Peyer's patch (tissue), 4 donors: ENCODE measurements around the gene KCNMA1. TPM values are rescaled to one million over a fixed set of nuclear protein-coding genes. Genes with fewer than 3 reads are reported as not detected.
A peak's percentile ranks its signal among the peaks of the same experiment; 100 is the strongest.

Experiments used
- DNase-seq, 3 donors: peaks; one replicate each; pipeline ENCODE4 v3.0.0-alpha.2; 2017 to 2019
- H3K27ac ChIP-seq, 4 donors: fragments of 200-600 bp; sonication (generic); one replicate each; pipeline ENCODE4 v1.5.1; 2016 to 2019
- H3K27me3 ChIP-seq, 2 donors: fragments of 200-600 bp; sonication (generic); one replicate each; pipeline ENCODE4 v1.5.1; 2019
- H3K36me3 ChIP-seq, 3 donors: fragments of 200-600 bp; sonication (generic); one replicate each; pipeline ENCODE4 v1.5.1; 2016 to 2019
- H3K4me1 ChIP-seq, 4 donors: fragments of 200-600 bp; sonication (generic); one replicate each; pipeline ENCODE4 v1.5.1; 2016 to 2019
- H3K4me3 ChIP-seq, 4 donors: fragments of 200-600 bp; sonication (generic); 1 replicate in 3 of 4; 2 replicates in 1 of 4; pipeline ENCODE4 v1.5.1; 2016 to 2019; ENCODE audit warnings: mild to moderate bottlenecking in 1 of 4
- H3K9me3 ChIP-seq, 4 donors: fragments of 200-600 bp; sonication (generic); one replicate each; pipeline ENCODE4 v1.5.1; 2016 to 2019; ENCODE audit warnings: mild to moderate bottlenecking in 1 of 4
- CTCF ChIP-seq, 6 experiments: fragments of 450-650 bp in 4 of 6; fragments of 200-600 bp in 2 of 6; sonication (generic) in 1 of 6; IDR thresholded peaks; one replicate each; pipeline ENCODE4 v1.5.1; 2017 to 2019; ENCODE audit warnings: antibody characterized with exemption in 6 of 6, mild to moderate bottlenecking in 3 of 6, moderate library complexity in 1 of 6
- POLR2A ChIP-seq, 2 donors: fragments of 450-650 bp; IDR thresholded peaks; one replicate each; pipeline ENCODE4 v1.5.1; 2017; ENCODE audit warnings: antibody characterized with exemption in 2 of 2, mild to moderate bottlenecking in 2 of 2, moderate library complexity in 2 of 2
- total RNA-seq, 4 donors: library from RNA; depleted of rRNA; stranded (reverse); fragments of >200 nt; gene quantifications; one replicate each; pipeline ENCODE4 v1.1.0, GENCODE V29; 2016

The KCNMA1 gene
- total RNA-seq, 4 donors from 2014 or later, result 17.8 to 29.1 (median 23.9) TPM

DNA sequence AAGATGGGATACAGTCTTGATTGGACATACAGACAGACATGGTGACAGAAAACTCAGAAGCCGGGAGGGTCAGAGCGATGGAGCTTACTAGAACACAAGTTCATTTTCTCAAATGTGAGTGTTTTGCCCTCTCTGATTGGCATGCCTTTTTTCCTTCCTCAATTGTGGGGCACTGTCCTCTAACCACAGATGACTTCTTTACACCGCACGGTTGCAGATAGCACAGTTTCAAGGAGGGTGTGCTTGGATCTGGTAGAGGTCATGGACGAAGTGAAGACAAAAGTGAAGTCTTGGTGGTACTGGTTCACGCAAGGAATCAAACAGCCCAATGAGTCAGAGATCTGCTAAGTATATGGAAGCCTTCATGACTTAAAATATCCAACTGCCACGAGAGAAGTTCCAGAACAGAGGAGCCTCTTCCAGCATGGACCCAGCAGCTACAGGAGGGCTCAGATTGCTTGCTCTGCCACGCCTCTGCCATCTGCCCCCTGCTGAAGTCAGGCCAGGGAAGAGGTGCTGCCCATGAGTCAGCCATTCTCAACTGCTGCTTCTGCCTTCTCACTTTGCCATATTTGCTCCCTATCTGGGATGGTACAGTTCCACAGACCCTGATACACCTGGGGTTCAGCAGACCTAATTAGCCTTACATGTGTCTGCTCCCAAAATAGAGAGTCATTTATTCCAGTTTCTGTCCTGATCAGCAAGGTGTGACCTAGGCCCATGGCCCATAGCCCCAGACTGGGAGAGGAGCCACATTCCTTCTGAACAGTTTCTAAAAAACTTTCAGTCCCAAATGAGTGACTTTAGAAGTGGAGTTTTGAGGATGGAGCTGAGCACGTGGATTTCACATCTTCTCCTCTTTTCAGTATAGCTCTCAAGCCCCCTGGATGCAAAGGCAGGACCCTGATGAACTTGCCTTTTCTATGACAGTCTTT, 413.8 kb downstream of the KCNMA1 start:
- H3K27ac ChIP-seq, result peak overlapping the region in 1 of 4 donors; percentile 31
- DNase-seq, result no peak
- no peak overlapping the region for H3K4me3 ChIP-seq
- H3K27me3 ChIP-seq, result no peaks in the 10 kb centered on the region
- H3K9me3 ChIP-seq, result no peaks in the 10 kb centered on the region
- TF ChIP-seq CTCF (IDR thresholded peaks at IDR 0.05), result no peak
- TF ChIP-seq POLR2A (IDR thresholded peaks at IDR 0.05), result no peak
- H3K36me3 ChIP-seq, result no peaks in the 10 kb centered on the region
- no peaks in the 10 kb centered on the region for H3K4me1 ChIP-seq

DNA sequence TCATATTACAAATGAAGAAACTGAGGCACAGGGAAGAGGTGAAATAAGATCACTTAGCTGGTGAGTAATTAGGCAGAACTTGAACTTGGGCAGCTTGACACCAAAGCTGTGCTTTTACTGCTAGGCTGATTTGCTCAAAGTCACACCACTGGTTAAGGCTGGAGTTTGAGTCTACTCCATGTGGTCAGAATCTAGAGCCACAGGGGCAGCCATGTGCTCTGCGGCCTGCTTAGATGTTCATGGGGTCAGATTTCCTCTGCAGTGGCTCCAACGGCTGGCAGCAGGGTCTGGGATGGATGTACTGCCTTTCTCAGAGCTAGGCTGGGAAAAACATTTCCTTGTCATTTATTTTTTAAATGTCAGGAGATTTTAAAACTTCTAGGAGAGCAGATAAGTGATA, 417.5 kb downstream of the KCNMA1 start:
- Histone ChIP-seq H3K27ac (no peak overlapping the region), H3K9me3 (no peaks in the 10 kb centered on the region), H3K27me3 (no peaks in the 10 kb centered on the region), H3K36me3 (no peaks in the 10 kb centered on the region), H3K4me3 (no peak overlapping the region), H3K4me1 (no peaks in the 10 kb centered on the region)
- DNase-seq, result no peak
- TF ChIP-seq CTCF (IDR thresholded peaks at IDR 0.05), result no peak
- no peak for TF ChIP-seq POLR2A (IDR thresholded peaks at IDR 0.05)

DNA sequence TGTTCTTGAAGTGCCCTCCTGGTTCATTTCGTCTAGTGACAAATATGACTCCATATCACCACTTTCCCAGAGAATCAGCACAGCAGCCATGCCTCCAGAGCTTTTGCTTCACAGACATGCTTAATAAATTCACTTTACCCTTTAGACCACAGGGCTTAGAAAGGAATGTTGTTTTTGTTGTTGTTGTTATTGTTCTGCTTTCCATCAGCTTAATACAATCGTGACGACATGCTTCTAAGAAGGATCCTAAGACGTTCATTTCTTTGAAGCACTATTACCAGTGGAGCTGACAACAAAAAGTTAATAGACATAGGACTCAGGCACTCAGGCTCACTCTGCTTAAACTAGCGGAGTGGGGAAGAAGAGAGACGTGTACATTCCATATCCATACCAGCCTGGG, 418.6 kb downstream of the KCNMA1 start:
- Histone ChIP-seq H3K9me3 (no peaks in the 10 kb centered on the region), H3K36me3 (no peaks in the 10 kb centered on the region), H3K4me3 (no peak overlapping the region), H3K4me1 (no peaks in the 10 kb centered on the region), H3K27me3 (no peaks in the 10 kb centered on the region), H3K27ac (no peak overlapping the region)
- TF ChIP-seq POLR2A (IDR thresholded peaks at IDR 0.05), result no peak
- TF ChIP-seq CTCF (IDR thresholded peaks at IDR 0.05), result no peak
- DNase-seq, result no peak

- TF ChIP-seq POLR2A (IDR thresholded peaks at IDR 0.05) (no peak), CTCF (IDR thresholded peaks at IDR 0.05) (no peak)
- Histone ChIP-seq H3K9me3 (no peaks in the 10 kb centered on the region), H3K36me3 (no peaks in the 10 kb centered on the region), H3K4me3 (no peak overlapping the region), H3K27me3 (no peaks in the 10 kb centered on the region), H3K27ac (no peak overlapping the region), H3K4me1 (no peaks in the 10 kb centered on the region)
- DNase-seq, result no peak
Observed at GRCh38 chr10:77214799-77215198, 422.8 kb downstream of the KCNMA1 start.

- Histone ChIP-seq H3K27me3 (no peaks in the 10 kb centered on the region), H3K27ac (no peak overlapping the region), H3K9me3 (no peaks in the 10 kb centered on the region), H3K36me3 (no peaks in the 10 kb centered on the region), H3K4me3 (no peak overlapping the region), H3K4me1 (no peaks in the 10 kb centered on the region)
- DNase-seq, result no peak
- no peak for TF ChIP-seq CTCF (IDR thresholded peaks at IDR 0.05)
- no peak for TF ChIP-seq POLR2A (IDR thresholded peaks at IDR 0.05)
Observed at GRCh38 chr10:77212632-77213031, 425.0 kb downstream of the KCNMA1 start.
